HEK293 (cell line): ENCODE measurements around the gene UBE2J2.

Source experiments
- CTCF ChIA-PET: fragments of 350-600 bp; formaldehyde crosslinking; extraction: SDS; loops from one replicate; lab custom pipeline; 2021; ENCODE audit warnings: antibody characterized with exemption; lab: Yijun Ruan, JAX
- POLR2A ChIA-PET: fragments of 300-600 bp; formaldehyde crosslinking; extraction: SDS; loops from one replicate; lab custom pipeline; 2020; ENCODE audit warnings: antibody characterized with exemption, inconsistent platforms; lab: Yijun Ruan, JAX
- H3K27ac ChIP-seq: fragments of 200-500 bp; sonication (Bioruptor generic); 2 replicates; pipeline ENCODE4 v1.5.1; 2014; ENCODE audit warnings: low read depth, low read length, control low read depth, inconsistent platforms; ENCODE audit errors: extremely low read depth
- H3K36me3 ChIP-seq, 2 experiments: fragments of 200-500 bp in 1 of 2; sonication (Bioruptor generic) in 1 of 2; 1 replicate in 1 of 2; 2 replicates in 1 of 2; pipeline ENCODE4 v1.5.1; 2014 to 2017; ENCODE audit warnings: inconsistent platforms in 2 of 2, low read length in 2 of 2; ENCODE audit not compliant: control insufficient read depth in 2 of 2, insufficient read depth in 1 of 2
- H3K4me1 ChIP-seq: fragments of 200-500 bp; sonication (Bioruptor generic); 2 replicates; pipeline ENCODE4 v1.5.1; 2014; ENCODE audit warnings: mild to moderate bottlenecking, low read length, inconsistent platforms; ENCODE audit not compliant: control insufficient read depth, insufficient read depth
- H3K4me3 ChIP-seq: 2 replicates; pipeline ENCODE4 v1.5.1; 2011; ENCODE audit warnings: low read depth, mild to moderate bottlenecking, control low read depth, low read length, moderate library complexity
- H3K9me3 ChIP-seq: fragments of 200-500 bp; sonication (Bioruptor generic); 2 replicates; pipeline ENCODE4 v1.5.1; 2014; ENCODE audit warnings: low read depth, low read length, inconsistent platforms; ENCODE audit not compliant: control insufficient read depth, insufficient read depth
- BCL11A ChIP-seq: fragments of 450-650 bp; formaldehyde crosslinking; IDR thresholded peaks from 2 replicates; pipeline ENCODE4 v1.5.1; 2016; ENCODE audit warnings: low read depth, missing biosample characterization, missing genetic modification characterization
- GLIS1 ChIP-seq: fragments of 450-650 bp; formaldehyde crosslinking; IDR thresholded peaks from 2 replicates; pipeline ENCODE4 v1.5.1; 2016; ENCODE audit warnings: missing biosample characterization, missing genetic modification characterization
- GLIS2 ChIP-seq: fragments of 450-650 bp; formaldehyde crosslinking; IDR thresholded peaks from 2 replicates; pipeline ENCODE4 v1.5.1; 2016; ENCODE audit warnings: missing biosample characterization, missing genetic modification characterization
- KLF16 ChIP-seq: fragments of 450-650 bp; formaldehyde crosslinking; IDR thresholded peaks from 2 replicates; pipeline ENCODE4 v1.5.1; 2017; ENCODE audit warnings: missing biosample characterization, missing genetic modification characterization
- MZF1 ChIP-seq: fragments of 450-650 bp; formaldehyde crosslinking; IDR thresholded peaks from 2 replicates; pipeline ENCODE4 v1.5.1; 2017; ENCODE audit warnings: missing biosample characterization, missing genetic modification characterization, borderline replicate concordance
- SCRT1 ChIP-seq: fragments of 450-650 bp; formaldehyde crosslinking; IDR thresholded peaks from 2 replicates; pipeline ENCODE4 v1.5.1; 2016; ENCODE audit warnings: missing biosample characterization, missing genetic modification characterization, borderline replicate concordance
- SP3 ChIP-seq: fragments of 450-650 bp; formaldehyde crosslinking; IDR thresholded peaks from 2 replicates; pipeline ENCODE4 v1.5.1; 2016; ENCODE audit warnings: missing biosample characterization, missing genetic modification characterization
- SP7 ChIP-seq: fragments of 450-650 bp; formaldehyde crosslinking; IDR thresholded peaks from 2 replicates; pipeline ENCODE4 v1.5.1; 2016; ENCODE audit warnings: missing biosample characterization, missing genetic modification characterization
- WT1 ChIP-seq: fragments of 450-650 bp; formaldehyde crosslinking; IDR thresholded peaks from 2 replicates; pipeline ENCODE4 v1.5.1; 2016; ENCODE audit warnings: missing biosample characterization, missing genetic modification characterization
- ZBTB10 ChIP-seq: fragments of 450-650 bp; formaldehyde crosslinking; IDR thresholded peaks from 2 replicates; pipeline ENCODE4 v1.5.1; 2016; ENCODE audit warnings: missing biosample characterization, missing genetic modification characterization
- ZEB2 ChIP-seq: fragments of 450-650 bp; formaldehyde crosslinking; IDR thresholded peaks from 2 replicates; pipeline ENCODE4 v1.5.1; 2016; ENCODE audit warnings: missing biosample characterization, missing genetic modification characterization
- ZFP3 ChIP-seq: fragments of 450-650 bp; formaldehyde crosslinking; IDR thresholded peaks from 2 replicates; pipeline ENCODE4 v1.5.1; 2016; ENCODE audit warnings: low read depth, missing biosample characterization, missing genetic modification characterization
- ZNF132 ChIP-seq: fragments of 450-650 bp; formaldehyde crosslinking; IDR thresholded peaks from 2 replicates; pipeline ENCODE4 v1.5.1; 2017; ENCODE audit warnings: missing biosample characterization, missing genetic modification characterization, borderline replicate concordance
- ZNF2 ChIP-seq: fragments of 450-650 bp; formaldehyde crosslinking; IDR thresholded peaks from 2 replicates; pipeline ENCODE4 v1.5.1; 2016; ENCODE audit warnings: missing biosample characterization, missing genetic modification characterization
- ZNF202 ChIP-seq: fragments of 450-650 bp; formaldehyde crosslinking; IDR thresholded peaks from 2 replicates; pipeline ENCODE4 v1.5.1; 2016; ENCODE audit warnings: missing biosample characterization, missing genetic modification characterization, borderline replicate concordance
- ZNF23 ChIP-seq: fragments of 450-650 bp; formaldehyde crosslinking; IDR thresholded peaks from 2 replicates; pipeline ENCODE4 v1.5.1; 2016; ENCODE audit warnings: missing biosample characterization, missing genetic modification characterization, borderline replicate concordance
- ZNF24 ChIP-seq: fragments of 450-650 bp; formaldehyde crosslinking; IDR thresholded peaks from 2 replicates; pipeline ENCODE4 v1.5.1; 2016; ENCODE audit warnings: missing biosample characterization, missing genetic modification characterization
- ZNF398 ChIP-seq: fragments of 450-650 bp; formaldehyde crosslinking; IDR thresholded peaks from 2 replicates; pipeline ENCODE4 v1.5.1; 2017; ENCODE audit warnings: missing biosample characterization, missing genetic modification characterization
- ZNF423 ChIP-seq: fragments of 450-650 bp; formaldehyde crosslinking; IDR thresholded peaks from 2 replicates; pipeline ENCODE4 v1.5.1; 2016; ENCODE audit warnings: missing biosample characterization, missing genetic modification characterization
- ZNF518A ChIP-seq: fragments of 450-650 bp; formaldehyde crosslinking; conservative IDR thresholded peaks from 2 replicates; pipeline ENCODE4 v1.5.1; 2016; ENCODE audit warnings: low read depth, missing biosample characterization, missing genetic modification characterization
- ZNF561 ChIP-seq: fragments of 450-650 bp; IDR thresholded peaks from 2 replicates; pipeline ENCODE4 v1.5.1; 2018; ENCODE audit warnings: missing biosample characterization, missing genetic modification characterization, borderline replicate concordance
- ZNF580 ChIP-seq: fragments of 450-650 bp; formaldehyde crosslinking; IDR thresholded peaks from 2 replicates; pipeline ENCODE4 v1.5.1; 2016; ENCODE audit warnings: missing biosample characterization, missing genetic modification characterization
- ZNF785 ChIP-seq: fragments of 450-650 bp; formaldehyde crosslinking; IDR thresholded peaks from 2 replicates; pipeline ENCODE4 v1.5.1; 2016; ENCODE audit warnings: missing biosample characterization, missing genetic modification characterization
- TF ChIP-seq, protein P1 (sequence below): fragments of 450-650 bp; formaldehyde crosslinking; IDR thresholded peaks from 2 replicates; pipeline ENCODE4 v1.5.1; 2016; ENCODE audit warnings: missing biosample characterization, missing genetic modification characterization

The UBE2J2 gene

DNA sequence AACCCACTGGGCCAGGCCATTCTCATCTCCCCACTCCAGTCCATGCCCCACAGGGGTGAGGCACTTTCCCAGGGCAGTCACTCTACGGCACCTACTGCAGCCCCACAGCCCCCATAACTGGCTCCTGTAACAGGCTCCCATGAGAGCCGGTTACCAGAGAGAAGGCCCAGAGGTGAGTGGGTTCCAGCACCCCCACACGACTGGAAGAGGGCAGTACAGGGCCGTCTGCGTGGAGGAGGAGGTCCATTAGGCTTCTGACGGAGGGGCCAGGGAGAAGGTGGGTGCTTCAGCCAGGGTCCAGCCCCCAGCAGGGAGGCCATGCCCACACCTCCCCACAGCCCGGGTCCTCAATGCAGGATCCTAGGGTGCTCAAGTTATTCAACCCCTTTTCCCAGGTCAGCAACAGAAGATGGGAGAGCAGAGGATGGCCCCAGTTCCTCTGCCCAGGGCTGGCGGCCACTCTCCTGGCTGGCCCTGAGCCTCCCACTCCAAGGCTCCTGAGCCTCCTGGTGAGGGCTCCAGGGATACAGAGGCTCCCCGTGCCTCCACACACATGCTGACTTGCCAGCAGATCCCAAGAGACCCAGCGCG is 32.5 kb upstream of the UBE2J2 start (continued):
- TF ChIP-seq ZNF132 (tag by site-specific recombination) (no peak), ZEB2 (tag by site-specific recombination) (no peak; the same call in 1 of the 2 replicates), ZNF423 (tag by site-specific recombination) (peak; percentile 45; the same call in 1 of the 2 replicates)
- TF ChIP-seq, all 188 proteins: peak for 7

DNA sequence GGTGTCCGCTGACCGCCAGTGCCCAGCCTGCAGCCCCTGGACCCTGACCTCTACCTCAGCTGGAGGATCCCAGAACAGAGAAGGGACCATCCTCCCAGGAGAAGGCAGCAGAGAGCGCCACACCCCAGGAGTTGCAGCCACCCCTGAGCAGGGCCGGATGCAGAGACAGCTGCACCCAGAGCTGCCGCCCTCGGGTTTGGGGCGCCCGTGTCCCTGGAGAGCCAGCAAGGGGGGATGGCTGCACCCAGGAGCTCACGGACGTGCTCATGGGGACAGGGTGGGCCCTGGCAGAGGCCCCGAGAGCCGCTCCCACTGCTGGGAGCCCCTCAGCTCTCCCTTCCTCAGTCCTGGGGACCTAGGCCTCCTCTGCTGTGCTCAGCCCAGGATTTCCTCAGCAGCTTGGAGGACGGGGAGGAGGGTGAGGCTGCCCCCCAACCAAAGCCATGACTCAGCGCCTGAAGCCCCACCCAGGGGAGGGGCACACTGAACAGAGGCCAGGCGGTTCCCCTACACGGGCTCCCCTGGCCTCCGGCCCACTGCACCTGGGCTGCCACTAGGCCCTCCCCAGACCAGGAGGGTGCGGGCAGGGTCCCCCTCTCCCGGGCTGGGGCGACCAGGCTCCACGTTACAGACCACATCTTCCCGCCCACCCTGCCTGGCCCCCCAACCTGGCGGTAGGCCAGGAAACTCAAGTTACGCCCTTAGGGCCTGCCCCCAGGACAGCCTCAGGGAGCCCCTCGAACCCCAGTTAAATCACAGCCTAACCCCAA is 31.8 kb upstream of the UBE2J2 start:
- H3K4me3 ChIP-seq, result no peak overlapping the region
- peaks cover 0 to 21% of the 10 kb centered on the region in 2 experiments; a peak in 2 of 3 replicates for H3K36me3 ChIP-seq
- peaks cover 20% of the 10 kb centered on the region for H3K4me1 ChIP-seq
- H3K9me3 ChIP-seq, result no peaks in the 10 kb centered on the region
- ChIA-PET CTCF (interaction anchor here (0.6 to 0.8 kb wide), 2 partner anchors 67 to 322 kb away, joined by 3 to 4 read pairs; no protein-coding TSS in a partner anchor), POLR2A (interaction anchor here (0.6 to 1.4 kb wide), 4 partner anchors 13 to 65 kb away, joined by 3 to 7 read pairs (median 4); no protein-coding TSS in a partner anchor)
- peak overlapping the region; percentile 82 for H3K27ac ChIP-seq
- TF ChIP-seq GLIS1 (tag by site-specific recombination) (peak; percentile 85), ZNF785 (tag by site-specific recombination) (no peak), ZNF580 (tag by site-specific recombination) (no peak), ZFP3 (tag by site-specific recombination) (no peak), ZNF2 (tag by site-specific recombination) (no peak), MZF1 (tag by site-specific recombination) (no peak), SP7 (tag by site-specific recombination) (peak; percentile 38; the same call in 1 of the 2 replicates), BCL11A (tag by site-specific recombination) (0 out of 2 replicates have a peak, but pooled peaks have one; percentile 11), ZBTB10 (tag by site-specific recombination) (peak; percentile 82), ZNF518A (0 out of 2 replicates have a peak, but pooled peaks have one; percentile 13), SP3 (tag by site-specific recombination) (peak; percentile 55), ZNF202 (tag by site-specific recombination) (no peak), SCRT1 (tag by site-specific recombination) (no peak), ZNF398 (tag by site-specific recombination) (peak; percentile 82), GLIS2 (tag by site-specific recombination) (peak; percentile 73), ZNF561 (tag by site-specific recombination) (0 out of 2 replicates have a peak, but pooled peaks have one; percentile 28), WT1 (tag by site-specific recombination) (no peak), ZNF23 (tag by site-specific recombination) (no peak), KLF16 (0 out of 2 replicates have a peak, but pooled peaks have one; percentile 37), ZNF24 (tag by site-specific recombination) (no peak)
- TF ChIP-seq, protein P1, sequence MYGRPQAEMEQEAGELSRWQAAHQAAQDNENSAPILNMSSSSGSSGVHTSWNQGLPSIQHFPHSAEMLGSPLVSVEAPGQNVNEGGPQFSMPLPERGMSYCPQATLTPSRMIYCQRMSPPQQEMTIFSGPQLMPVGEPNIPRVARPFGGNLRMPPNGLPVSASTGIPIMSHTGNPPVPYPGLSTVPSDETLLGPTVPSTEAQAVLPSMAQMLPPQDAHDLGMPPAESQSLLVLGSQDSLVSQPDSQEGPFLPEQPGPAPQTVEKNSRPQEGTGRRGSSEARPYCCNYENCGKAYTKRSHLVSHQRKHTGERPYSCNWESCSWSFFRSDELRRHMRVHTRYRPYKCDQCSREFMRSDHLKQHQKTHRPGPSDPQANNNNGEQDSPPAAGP (tag by site-specific recombination), result peak; percentile 83
